K562 (cell line): ENCODE data around the gene RPL18A. TPM values are rescaled to one million over a fixed set of nuclear protein-coding genes. Genes with fewer than 3 reads are reported as not detected.

ENCODE experiments used
- ATAC-seq: fragments of 200-7000 bp; cut with Tn5 transposase; 3 replicates; pipeline ENCODE4 v1.9.1; 2020; ENCODE audit warnings: moderate library complexity
- BruUV-seq: library from RNA; stranded (reverse); fragments of 400-500 nt; replicated peaks from 2 replicates; lab custom pipeline; 2021; lab: Mats Ljungman, UMichigan
- CTCF ChIA-PET: fragments of 300-600 bp; formaldehyde crosslinking; extraction: SDS; loops from one replicate; lab custom pipeline; 2021; ENCODE audit warnings: low intra/inter-chr PET ratio; lab: Yijun Ruan, JAX
- POLR2A ChIA-PET: fragments of 300-600, 350-650 bp; sonication (Branson Sonifier 250); formaldehyde crosslinking; extraction: SDS; loops from one replicate; lab custom pipeline; 2021; ENCODE audit warnings: antibody characterized with exemption, inconsistent platforms; lab: Yijun Ruan, JAX
- DNase-seq, 4 experiments: peaks; one replicate each; pipeline versions ENCODE4 v3.0.0 to v3.0.0-alpha.2; 2011 to 2018; ENCODE audit warnings: low spot score in 3 of 4, mixed read lengths in 3 of 4; ENCODE audit errors: extremely low read depth in 1 of 4
- FAIRE-seq: peaks from 2 replicates; lab custom pipeline; 2011; peaks lifted over from hg19 to GRCh38; lab: Jason Lieb, UNC
- H2AFZ ChIP-seq: 2 replicates; pipeline ENCODE4 v1.6.0; 2011; ENCODE audit warnings: low read depth, low read length, control low read depth, inconsistent platforms
- H3K27ac ChIP-seq: fragments of 200-600 bp; 3 replicates; pipeline ENCODE4 v1.8.0; 2011; ENCODE audit warnings: low read depth, mild to moderate bottlenecking, control low read depth, inconsistent platforms, low read length, moderate library complexity, mixed read lengths; ENCODE audit errors: extremely low read depth
- H3K27me3 ChIP-seq, 2 experiments: fragments of 300-600 bp in 1 of 2; 2 replicates in 1 of 2; 3 replicates in 1 of 2; pipeline versions ENCODE4 v1.6.0 to v1.8.0; 2011; ENCODE audit warnings: inconsistent platforms in 2 of 2, low read length in 2 of 2, mild to moderate bottlenecking in 1 of 2, mixed read lengths in 1 of 2, moderate library complexity in 1 of 2; ENCODE audit not compliant: control insufficient read depth in 2 of 2, insufficient read depth in 2 of 2
- H3K36me3 ChIP-seq: fragments of 300-600 bp; 3 replicates; pipeline ENCODE4 v1.8.0; 2011; ENCODE audit warnings: mild to moderate bottlenecking, low read length, inconsistent platforms; ENCODE audit not compliant: control insufficient read depth, insufficient read depth
- H3K4me1 ChIP-seq, 2 experiments: fragments of 200-600 bp in 1 of 2; replicated peaks in 1 of 2; 2 replicates in 1 of 2; 3 replicates in 1 of 2; pipeline versions ENCODE4 v1.5.1 to v1.8.0; 2011; ENCODE audit warnings: inconsistent platforms in 2 of 2, low read length in 2 of 2, mild to moderate bottlenecking in 1 of 2, mixed read lengths in 1 of 2, moderate library complexity in 1 of 2; ENCODE audit not compliant: control insufficient read depth in 2 of 2, insufficient read depth in 2 of 2
- H3K4me2 ChIP-seq: 2 replicates; pipeline ENCODE4 v1.6.1; 2011; ENCODE audit warnings: low read length, control low read depth, inconsistent platforms, mixed read lengths; ENCODE audit not compliant: insufficient read depth
- H3K4me3 ChIP-seq: fragments of 200-600 bp; sonication (generic), shearing (Covaris generic); 2 replicates; pipeline ENCODE4 v1.5.1; 2016; ENCODE audit warnings: control low read depth, inconsistent platforms
- H3K79me2 ChIP-seq: fragments of 200-600 bp; 3 replicates; pipeline ENCODE4 v1.8.0; 2011; ENCODE audit warnings: low read length, inconsistent platforms; ENCODE audit not compliant: control insufficient read depth, insufficient read depth
- H3K9ac ChIP-seq, 2 experiments: 2 replicates each; pipeline versions ENCODE4 v1.6.0 to v1.6.1; 2011; ENCODE audit warnings: low read depth in 2 of 2, low read length in 2 of 2, control low read depth in 1 of 2, inconsistent platforms in 1 of 2, mild to moderate bottlenecking in 1 of 2, mixed read lengths in 1 of 2; ENCODE audit not compliant: insufficient read depth in 1 of 2
- H3K9me1 ChIP-seq: one replicate; pipeline ENCODE4 v1.6.0; 2011; ENCODE audit warnings: inconsistent platforms, mild to moderate bottlenecking, low read length, moderate library complexity; ENCODE audit not compliant: control insufficient read depth, insufficient read depth
- H3K9me3 ChIP-seq: replicated peaks from 2 replicates; pipeline ENCODE4 v1.5.1; 2011; ENCODE audit warnings: low read depth, low read length, inconsistent platforms; ENCODE audit not compliant: control insufficient read depth, insufficient read depth
- H4K20me1 ChIP-seq: replicated peaks from 2 replicates; pipeline ENCODE4 v1.6.1; 2011; ENCODE audit warnings: low read length, inconsistent platforms, mixed read lengths; ENCODE audit not compliant: control insufficient read depth, insufficient read depth
- CREB3L1 ChIP-seq: fragments of 450-650 bp; IDR thresholded peaks from 2 replicates; pipeline ENCODE4 v1.6.1; 2014; ENCODE audit warnings: low read depth, mild to moderate bottlenecking, moderate library complexity, borderline replicate concordance
- LARP7 ChIP-seq: fragments of 450-650 bp; IDR thresholded peaks from 2 replicates; pipeline ENCODE4 v1.6.1; 2016
- MNT ChIP-seq, 2 experiments: fragments of 450-650 bp; conservative IDR thresholded peaks; 2 replicates each; pipeline ENCODE4 v1.6.1; 2017; ENCODE audit warnings: mild to moderate bottlenecking in 2 of 2, moderate library complexity in 2 of 2
- NCOA6 ChIP-seq: fragments of 450-650 bp; IDR thresholded peaks from 2 replicates; pipeline ENCODE4 v1.6.1; 2017; ENCODE audit warnings: mild to moderate bottlenecking
- NR2F6 ChIP-seq: fragments of 450-650 bp; formaldehyde crosslinking; IDR thresholded peaks from 2 replicates; pipeline ENCODE4 v1.4.0; 2020; ENCODE audit warnings: mild to moderate bottlenecking
- PTBP1 ChIP-seq: fragments of 200-400 bp; formaldehyde crosslinking; IDR thresholded peaks from 2 replicates; pipeline ENCODE4 v1.6.1; 2017; ENCODE audit warnings: low read depth, low read length
- ZEB2 ChIP-seq: fragments of 450-650 bp; IDR thresholded peaks from 2 replicates; pipeline ENCODE4 v1.6.1; 2016
- WGBS: fragments of 100-300 bp; shearing (Covaris generic); methylation state at CpG from one replicate; pipeline ENCODE4 v1.1.6; 2016; ENCODE audit warnings: low coverage, mixed read lengths; ENCODE audit not compliant: insufficient coverage; ENCODE audit errors: missing lambda C conversion rate; 5-methylcytosine and 5-hydroxymethylcytosine counted together
- in situ Hi-C: fragments of 300-500 bp; cut with MboI; formaldehyde crosslinking; loops from 4 replicates; pipeline ENCODE4 v1.15.0; 2018; ENCODE audit warnings: inconsistent platforms, mixed read lengths
- intact Hi-C: fragments of 100-400 bp; cut with micrococcal nuclease; formaldehyde crosslinking; loops from 2 replicates; pipeline ENCODE4 v1.14.2; 2022
- polyA plus RNA-seq, 8 experiments: library from polyadenylated mRNA; depleted of rRNA in 4 of 8; stranded (reverse) in 5 of 8; unstranded in 3 of 8; fragments of >200 nt; fragmentation: Nextera tagmentation in 2 of 8; fragmentation: Illumina TruSeq in 1 of 8; extraction: Ambion mirVana in 2 of 8; extraction: Trizol in 1 of 8; gene quantifications; 2 replicates each; pipeline versions ENCODE4 v1.2.1 to v1.2.3, GENCODE V29; 2011 to 2014; ENCODE audit warnings: inconsistent platforms in 1 of 8, missing spikeins in 1 of 8
- total RNA-seq, 7 experiments: library from RNA; depleted of rRNA in 6 of 7; stranded (reverse); fragments of >200 nt in 6 of 7; fragmentation: Illumina TruSeq in 2 of 7; extraction: Trizol in 2 of 7; gene quantifications; 2 replicates each; pipeline versions ENCODE4 v1.2.1 to v1.2.3, GENCODE V29; 2011 to 2021; ENCODE audit warnings: low replicate concordance in 1 of 7

The RPL18A gene
- total and polyA plus RNA-seq, 9 of the 15 experiments (the other 6 are each of a cell fraction or from before 2014, with no cell fraction given), result 626 to 2,882 (median 1,895) TPM

- H3K4me1 ChIP-seq, result peaks cover 0 to 23% of the 10 kb centered on the region in 2 experiments; a peak in 3 of 5 replicates
- peaks cover 18 to 49% of the 10 kb centered on the region in 2 experiments; a peak in 3 of 5 replicates for H3K27me3 ChIP-seq
- peak in 1 of 4 experiments; percentile 3 for DNase-seq
- no peaks in the 10 kb centered on the region for H3K79me2 ChIP-seq
- TF ChIP-seq PTBP1 (no peak), NCOA6 (no peak), LARP7 (no peak), NR2F6 (CRISPR knock-in tag) (no peak), ZEB2 (no peak), MNT (conservative IDR thresholded peaks at IDR 0.05) (no peak), CREB3L1 (no peak)
- TF ChIP-seq, all 486 proteins: peak for 0
- H3K4me3 ChIP-seq, result no peak overlapping the region
- ATAC-seq (no peak), FAIRE-seq (no peak)
- POLR2A ChIA-PET, result interaction anchor here (1.7 kb wide), 1 partner anchor 13 kb away, joined by 8 read pairs; no protein-coding TSS in a partner anchor
- in situ Hi-C loops (no loop called here), intact Hi-C loops (no loop called here)
- no TSS peak for BruUV-seq
- no peak overlapping the region for H3K4me2 ChIP-seq
- peaks cover 3% of the 10 kb centered on the region for H3K9me1 ChIP-seq
- H2AFZ ChIP-seq, result no peak overlapping the region
- H4K20me1 ChIP-seq, result 0 out of 2 replicates have a peak, but pooled peaks cover 4% of the 10 kb centered on the region
- H3K9ac ChIP-seq, result no peak overlapping the region; a peak in 1 of 4 replicates
- no peak overlapping the region for H3K27ac ChIP-seq
- WGBS, result 35% methylated on average over 15 of the region's 16 CpGs
- H3K9me3 ChIP-seq, result no peaks in the 10 kb centered on the region
- CTCF ChIA-PET, result no interaction called here
- H3K36me3 ChIP-seq, result no peaks in the 10 kb centered on the region
These were observed 18.0 kb downstream of the RPL18A start for GRCh38 chr19:17877696-17878095.
